Endothelial cell of umbilical vein (primary cell): Measurements from ENCODE around the gene REL. TPM values are rescaled to one million over a fixed set of nuclear protein-coding genes. Genes with fewer than 3 reads are reported as not detected.

Source experiments
- BruUV-seq: library from RNA; stranded (reverse); fragments of 400-500 nt; replicated peaks from 2 replicates; lab custom pipeline; 2021; lab: Mats Ljungman, UMichigan
- CTCF ChIA-PET: fragments of 300-600, 350-600 bp; sonication (Branson Sonifier 250); formaldehyde crosslinking; loops from one replicate; lab custom pipeline; 2021; ENCODE audit warnings: antibody characterized with exemption, inconsistent platforms; lab: Charles Lee
- POLR2A ChIA-PET: fragments of 300-600, 350-600 bp; sonication (Branson Sonifier 250); formaldehyde crosslinking; loops from one replicate; lab custom pipeline; 2021; ENCODE audit warnings: antibody characterized with exemption, inconsistent platforms; lab: Charles Lee
- DNase-seq: peaks from one replicate; pipeline ENCODE4 v3.0.0-alpha.2; 2011; ENCODE audit warnings: low read depth, low spot score
- FAIRE-seq: peaks from 2 replicates; lab custom pipeline; 2011; peaks lifted over from hg19 to GRCh38; lab: Jason Lieb, UNC
- H2AFZ ChIP-seq: 2 replicates; pipeline ENCODE4 v1.6.0; 2012; ENCODE audit warnings: low read depth, low read length, control low read depth, inconsistent platforms
- H3K27ac ChIP-seq: 2 replicates; pipeline ENCODE4 v1.5.1; 2011; ENCODE audit warnings: low read depth, mild to moderate bottlenecking, control low read depth, low read length, moderate library complexity; ENCODE audit not compliant: insufficient read depth
- H3K27me3 ChIP-seq, 2 experiments: 2 replicates each; pipeline versions ENCODE4 v1.6.0 to v1.6.1; 2011; ENCODE audit warnings: low read length in 2 of 2, mixed read lengths in 1 of 2; ENCODE audit not compliant: control insufficient read depth in 2 of 2, insufficient read depth in 2 of 2
- H3K36me3 ChIP-seq, 2 experiments: 2 replicates in 1 of 2; 3 replicates in 1 of 2; pipeline ENCODE4 v1.5.1; 2011; ENCODE audit warnings: low read length in 2 of 2, mild to moderate bottlenecking in 1 of 2, moderate library complexity in 1 of 2; ENCODE audit not compliant: control insufficient read depth in 2 of 2, insufficient read depth in 2 of 2; ENCODE audit errors: extremely low read depth in 1 of 2
- H3K4me1 ChIP-seq: 3 replicates; pipeline ENCODE4 v1.5.1; 2011; ENCODE audit warnings: mild to moderate bottlenecking, low read length; ENCODE audit not compliant: control insufficient read depth, insufficient read depth; ENCODE audit errors: extremely low read depth
- H3K4me2 ChIP-seq: 2 replicates; pipeline ENCODE4 v1.6.1; 2011; ENCODE audit warnings: low read length, control low read depth, mixed read lengths; ENCODE audit not compliant: insufficient read depth
- H3K4me3 ChIP-seq, 3 experiments: fragments of 200-600 bp in 1 of 3; sonication (generic), shearing (Covaris generic) in 1 of 3; replicated peaks in 1 of 3; 2 replicates each; pipeline ENCODE4 v1.5.1; 2011 to 2016; ENCODE audit warnings: control low read depth in 3 of 3, low read length in 3 of 3, mild to moderate bottlenecking in 2 of 3, inconsistent platforms in 1 of 3, low read depth in 1 of 3, moderate library complexity in 1 of 3; ENCODE audit not compliant: insufficient read depth in 1 of 3
- H3K79me2 ChIP-seq: 2 replicates; pipeline ENCODE4 v1.6.0; 2012; ENCODE audit warnings: low read length, inconsistent platforms; ENCODE audit not compliant: control insufficient read depth, insufficient read depth
- H3K9ac ChIP-seq: replicated peaks from 2 replicates; pipeline ENCODE3; 2011; ENCODE audit warnings: low read length, control low read depth; ENCODE audit not compliant: insufficient read depth; ENCODE audit errors: extremely low read depth
- H3K9me1 ChIP-seq: replicated peaks from 3 replicates; pipeline ENCODE4 v1.6.0; 2011; ENCODE audit warnings: mild to moderate bottlenecking, low read length; ENCODE audit not compliant: control insufficient read depth, insufficient read depth; ENCODE audit errors: extremely low read depth
- H3K9me3 ChIP-seq: replicated peaks from 2 replicates; pipeline ENCODE4 v1.5.1; 2012; ENCODE audit warnings: low read length, inconsistent platforms; ENCODE audit not compliant: control insufficient read depth, insufficient read depth
- H4K20me1 ChIP-seq: replicated peaks from 2 replicates; pipeline ENCODE3; 2011; ENCODE audit warnings: mild to moderate bottlenecking, low read length; ENCODE audit not compliant: control insufficient read depth, insufficient read depth; ENCODE audit errors: extremely low read depth
- EZH2 ChIP-seq: IDR thresholded peaks from 2 replicates; pipeline ENCODE4 v1.6.1; 2012; ENCODE audit warnings: borderline replicate concordance, low read depth, mild to moderate bottlenecking, moderate library complexity, low read length, inconsistent platforms; ENCODE audit not compliant: severe bottlenecking
- FOS ChIP-seq: IDR thresholded peaks from 2 replicates; pipeline ENCODE4 v1.6.1; 2011; ENCODE audit warnings: mild to moderate bottlenecking, low read length, moderate library complexity, borderline replicate concordance; ENCODE audit not compliant: insufficient read depth
- GATA2 ChIP-seq: IDR thresholded peaks from 2 replicates; pipeline ENCODE4 v1.7.0; 2011; ENCODE audit warnings: low read depth, mild to moderate bottlenecking, moderate library complexity, mixed read lengths, low read length; ENCODE audit not compliant: insufficient read length, insufficient read depth
- JUN ChIP-seq: IDR thresholded peaks from 2 replicates; pipeline ENCODE4 v1.6.1; 2011; ENCODE audit warnings: borderline replicate concordance, low read depth; ENCODE audit not compliant: insufficient read length, insufficient read depth
- MAX ChIP-seq: IDR thresholded peaks from 2 replicates; pipeline ENCODE4 v1.6.1; 2011; ENCODE audit not compliant: insufficient read depth, insufficient read length
- MYC ChIP-seq: IDR thresholded peaks from one replicate; pipeline ENCODE4 v1.6.1; 2011; ENCODE audit warnings: mild to moderate bottlenecking, low read depth, low read length
- POLR2A ChIP-seq: IDR thresholded peaks from 2 replicates; pipeline ENCODE4 v1.6.1; 2012; ENCODE audit warnings: low read depth, mild to moderate bottlenecking, control low read depth, low read length
- POLR2AphosphoS5 ChIP-seq: IDR thresholded peaks from 2 replicates; pipeline ENCODE4 v1.6.1; 2012; ENCODE audit warnings: low read depth, mild to moderate bottlenecking, control low read depth, low read length, moderate library complexity; ENCODE audit not compliant: insufficient read depth
- dilution Hi-C: fragments of 300-500 bp; cut with MboI; formaldehyde crosslinking; loops from one replicate; pipeline ENCODE4 v1.15.0; 2019; ENCODE audit warnings: low sequenced_read_pairs; ENCODE audit not compliant: extremely low pct_ligation_motif_present
- intact Hi-C: fragments of 100-400 bp; cut with micrococcal nuclease; formaldehyde crosslinking; loops from one replicate; pipeline ENCODE4 v1.10.0; 2022
- polyA plus RNA-seq, 4 experiments: library from polyadenylated mRNA; depleted of rRNA in 3 of 4; stranded (reverse) in 3 of 4; unstranded in 1 of 4; fragments of >200 nt; gene quantifications; 2 replicates each; pipeline versions ENCODE4 v1.2.1 to v1.2.3, GENCODE V29; 2011 to 2012; ENCODE audit warnings: missing spikeins in 1 of 4
- total RNA-seq: library from RNA; stranded (reverse); gene quantifications from 2 replicates; pipeline ENCODE4 v1.2.3, GENCODE V29; 2021
- TF ChIP-seq, protein P1 (sequence below), 2 donors: IDR thresholded peaks; 1 replicate in 1 of 2; 2 replicates in 1 of 2; pipeline ENCODE4 v1.5.1; 2011; ENCODE audit warnings: low read length in 2 of 2, mild to moderate bottlenecking in 2 of 2, moderate library complexity in 2 of 2, control low read depth in 1 of 2, inconsistent platforms in 1 of 2, low read depth in 1 of 2; ENCODE audit not compliant: insufficient read depth in 1 of 2; ENCODE audit errors: extremely low read depth in 1 of 2

The REL gene
- total and polyA plus RNA-seq, 2 donors (not counting 3 experiments of a cell fraction or from before 2014, with no cell fraction given): 3.5 to 12.8 TPM

- H4K20me1 ChIP-seq: no peaks in the 10 kb centered on the region
- H2AFZ ChIP-seq: no peak overlapping the region
- ChIA-PET POLR2A (no interaction called here), CTCF (no interaction called here)
- no peaks in the 10 kb centered on the region for H3K9me3 ChIP-seq
- H3K4me3 ChIP-seq: no peak overlapping the region
- H3K36me3 ChIP-seq: no peaks in the 10 kb centered on the region
- no peaks in the 10 kb centered on the region for H3K4me1 ChIP-seq
- no peak overlapping the region for H3K27ac ChIP-seq
- TF ChIP-seq POLR2AphosphoS5 (no peak), JUN (no peak), EZH2 (no peak), GATA2 (no peak), FOS (no peak), MAX (no peak), POLR2A (no peak), MYC (no peak)
- TF ChIP-seq, protein P1, sequence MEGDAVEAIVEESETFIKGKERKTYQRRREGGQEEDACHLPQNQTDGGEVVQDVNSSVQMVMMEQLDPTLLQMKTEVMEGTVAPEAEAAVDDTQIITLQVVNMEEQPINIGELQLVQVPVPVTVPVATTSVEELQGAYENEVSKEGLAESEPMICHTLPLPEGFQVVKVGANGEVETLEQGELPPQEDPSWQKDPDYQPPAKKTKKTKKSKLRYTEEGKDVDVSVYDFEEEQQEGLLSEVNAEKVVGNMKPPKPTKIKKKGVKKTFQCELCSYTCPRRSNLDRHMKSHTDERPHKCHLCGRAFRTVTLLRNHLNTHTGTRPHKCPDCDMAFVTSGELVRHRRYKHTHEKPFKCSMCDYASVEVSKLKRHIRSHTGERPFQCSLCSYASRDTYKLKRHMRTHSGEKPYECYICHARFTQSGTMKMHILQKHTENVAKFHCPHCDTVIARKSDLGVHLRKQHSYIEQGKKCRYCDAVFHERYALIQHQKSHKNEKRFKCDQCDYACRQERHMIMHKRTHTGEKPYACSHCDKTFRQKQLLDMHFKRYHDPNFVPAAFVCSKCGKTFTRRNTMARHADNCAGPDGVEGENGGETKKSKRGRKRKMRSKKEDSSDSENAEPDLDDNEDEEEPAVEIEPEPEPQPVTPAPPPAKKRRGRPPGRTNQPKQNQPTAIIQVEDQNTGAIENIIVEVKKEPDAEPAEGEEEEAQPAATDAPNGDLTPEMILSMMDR (IDR thresholded peaks at IDR 0.05; ENCODE audit: extremely low read depth in 1 of 2, insufficient read depth in 1 of 2, low read depth in 1 of 2, low read length in 2 of 2): no peak
- intact Hi-C loops: no loop called here
- no TSS peak for BruUV-seq
- no peak for DNase-seq
- FAIRE-seq: no peak
- H3K4me2 ChIP-seq: no peak overlapping the region
- dilution Hi-C loops: no loop called here
- H3K27me3 ChIP-seq: no peaks in the 10 kb centered on the region
- H3K9me1 ChIP-seq: no peaks in the 10 kb centered on the region
- H3K79me2 ChIP-seq: no peaks in the 10 kb centered on the region
- H3K9ac ChIP-seq: no peak overlapping the region
Measured at GRCh38 chr2:60873381-60873780, 8.0 kb upstream of the REL start.
